GM21390 (cell line): Measurements from ENCODE around the gene COA7.
"Not testable (repeated sequence)": the region's sequence is repeated elsewhere in the genome, so short reads cannot be mapped to it uniquely, and the experiment has no call there.

Experiments
- ATAC-seq: cut with Tn5 transposase; IDR thresholded peaks from one replicate; pipeline ENCODE4 v1.9.1; 2021; ENCODE audit not compliant: unreplicated experiment

COA7 gene

DNA sequence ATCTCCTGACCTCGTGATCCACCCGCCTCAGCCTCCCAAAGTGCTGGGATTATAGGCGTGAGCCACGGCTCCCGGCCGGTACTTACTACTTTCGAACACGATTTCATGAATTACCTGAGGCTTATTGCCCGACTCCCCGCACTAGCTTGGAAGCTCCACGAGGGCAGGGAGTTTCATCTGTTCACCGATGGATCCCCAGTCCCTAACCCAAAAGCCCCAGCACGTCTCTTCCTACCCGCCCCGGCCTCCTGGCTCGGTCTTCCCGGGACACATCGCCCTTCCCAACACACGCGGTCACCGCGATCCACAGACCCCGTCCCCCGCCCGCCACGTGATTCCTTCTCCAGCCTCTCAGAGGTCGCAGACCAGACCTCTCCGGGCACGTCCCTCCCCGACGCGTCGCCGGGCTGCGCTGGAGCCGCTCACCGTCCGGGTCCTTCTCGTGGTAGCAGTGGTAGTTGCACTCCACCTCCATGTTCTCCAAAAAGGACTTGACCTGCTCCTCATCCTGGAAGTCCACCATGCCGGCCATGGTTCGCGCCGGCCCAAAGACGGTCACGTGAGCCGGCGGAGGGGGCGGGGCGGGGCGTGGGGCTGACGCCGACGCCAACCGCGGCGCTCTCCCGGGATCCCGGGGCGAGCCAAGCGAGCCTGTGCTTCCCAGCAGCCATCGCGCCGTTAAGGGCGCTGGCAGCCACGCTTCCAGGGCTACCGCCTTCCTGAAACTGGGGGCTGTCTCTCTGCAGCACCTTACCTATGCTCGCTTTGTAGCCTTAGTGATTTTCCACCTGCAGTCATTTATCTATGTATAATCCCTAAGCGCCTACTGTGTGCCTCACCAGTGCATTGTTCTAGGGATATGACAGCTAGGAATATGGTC lies at the start of gene COA7:
COA7 (minus strand) TSS at position 553 of the 880 bp plus-strand sequence; CDS start at position 532, 21 bp downstream.
- ATAC-seq: peak; percentile 47

DNA sequence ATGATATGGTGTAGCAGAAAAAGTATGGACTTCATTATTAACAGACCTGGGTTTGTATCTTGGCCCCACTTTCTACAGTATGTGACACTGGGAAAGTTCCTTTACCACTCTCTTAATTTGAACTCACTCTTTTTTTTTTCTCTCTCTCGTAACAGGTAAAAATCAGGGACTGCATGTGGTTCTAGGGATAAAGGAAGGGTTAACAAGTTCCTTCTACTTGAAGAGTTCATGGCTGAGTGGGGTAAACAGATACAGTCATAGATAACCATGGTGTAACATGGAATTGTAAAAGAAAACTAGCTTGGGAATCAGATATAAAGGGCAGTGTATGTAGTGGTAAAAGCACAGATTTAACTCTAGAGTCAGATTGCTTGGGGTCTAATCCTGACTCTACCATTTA lies 49.3 kb upstream of the COA7 start:
- ATAC-seq: no peak

DNA sequence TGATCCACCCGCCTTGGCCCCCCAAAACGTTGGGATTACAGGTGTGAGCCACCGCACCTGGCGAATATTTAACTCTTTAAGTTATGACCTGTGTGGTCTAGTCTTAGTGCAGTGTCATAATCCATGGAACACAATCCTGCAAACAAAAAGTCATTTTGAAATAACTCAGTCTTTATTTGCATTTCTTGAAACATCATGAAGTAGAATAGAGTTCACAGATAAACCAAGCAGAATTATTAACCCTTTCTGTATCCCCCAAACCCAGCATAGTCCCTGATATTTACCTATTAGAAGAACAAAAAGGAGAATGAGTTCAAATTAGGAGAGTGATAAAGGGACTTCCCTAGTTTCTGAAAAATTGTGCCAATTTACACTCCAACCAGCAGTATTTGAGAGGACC lies 48.0 kb upstream of the COA7 start:
- no peak for ATAC-seq

DNA sequence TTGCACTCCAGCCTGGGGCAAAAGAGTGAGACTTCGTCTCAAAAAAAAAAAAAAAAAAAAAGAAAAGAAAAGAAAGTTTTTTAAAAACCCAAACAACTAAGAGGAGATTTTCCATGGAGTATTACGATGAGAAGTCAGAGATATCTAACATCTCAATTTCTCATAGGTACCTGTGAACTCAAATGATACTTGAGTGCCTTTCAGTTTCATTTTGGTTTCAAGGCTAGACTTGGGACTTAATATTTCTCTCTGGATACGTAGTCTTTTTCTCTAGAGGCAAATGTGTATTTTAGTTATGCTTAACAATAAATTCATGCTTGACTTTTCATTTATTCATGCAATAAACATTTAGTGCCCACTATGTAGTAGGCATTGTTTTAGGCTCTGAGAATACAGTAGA lies 43.1 kb upstream of the COA7 start:
- no peak for ATAC-seq

DNA sequence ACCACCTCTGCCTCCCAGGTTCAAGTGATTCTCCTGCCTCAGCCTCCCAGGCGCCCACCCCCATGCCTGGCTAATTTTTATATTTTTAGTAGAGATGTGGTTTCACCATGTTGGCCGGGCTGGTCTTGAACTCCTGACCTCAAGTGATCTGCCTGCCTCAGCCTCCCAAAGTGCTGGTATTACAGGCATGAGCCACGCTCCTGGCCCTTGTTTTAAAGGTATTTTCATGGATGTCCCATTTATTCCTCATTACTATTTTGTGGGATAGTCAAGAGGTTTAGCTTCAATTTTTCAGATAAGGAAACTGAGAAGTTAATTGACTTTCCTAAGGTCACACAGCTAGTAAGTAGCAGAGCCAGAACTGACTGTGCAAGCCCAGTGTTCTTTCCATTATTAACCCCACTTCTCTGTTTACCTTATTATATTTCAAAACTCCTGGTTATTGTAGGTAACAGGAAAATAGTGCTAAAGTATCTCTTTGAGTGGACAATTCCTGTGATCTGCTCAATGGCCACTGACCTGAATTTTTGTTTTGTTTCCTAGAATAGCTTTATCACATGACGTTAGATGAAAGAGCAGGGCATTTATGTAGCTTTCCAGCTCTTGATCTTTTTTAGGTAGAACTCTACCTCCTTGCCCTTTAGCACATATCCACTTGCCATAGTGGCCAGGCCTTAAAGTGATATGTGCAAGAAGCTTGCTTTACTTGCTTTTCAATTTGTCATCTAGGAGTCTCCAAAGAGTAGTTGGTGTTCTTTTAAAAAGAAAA lies 41.7 kb upstream of the COA7 start:
- no peak for ATAC-seq

DNA sequence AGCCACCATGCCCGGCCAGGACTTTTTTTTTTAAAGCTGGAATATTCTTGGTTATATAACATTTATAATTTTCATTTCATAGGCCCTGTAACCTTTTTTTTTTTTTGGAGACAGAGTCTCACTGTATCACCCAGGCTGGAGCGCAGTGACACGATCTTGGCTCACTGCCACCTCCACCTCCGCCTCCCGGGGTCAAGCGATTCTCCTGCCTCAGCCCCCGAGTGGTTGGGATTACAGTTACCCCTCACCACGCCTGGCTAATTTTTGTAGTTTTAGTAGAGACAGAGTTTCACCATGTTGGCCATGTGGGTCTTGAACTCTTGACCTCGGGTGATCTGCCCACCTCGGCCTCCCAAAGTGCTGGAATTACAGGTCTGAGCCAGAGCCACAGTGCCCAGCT lies 40.7 kb upstream of the COA7 start:
- ATAC-seq: no peak

DNA sequence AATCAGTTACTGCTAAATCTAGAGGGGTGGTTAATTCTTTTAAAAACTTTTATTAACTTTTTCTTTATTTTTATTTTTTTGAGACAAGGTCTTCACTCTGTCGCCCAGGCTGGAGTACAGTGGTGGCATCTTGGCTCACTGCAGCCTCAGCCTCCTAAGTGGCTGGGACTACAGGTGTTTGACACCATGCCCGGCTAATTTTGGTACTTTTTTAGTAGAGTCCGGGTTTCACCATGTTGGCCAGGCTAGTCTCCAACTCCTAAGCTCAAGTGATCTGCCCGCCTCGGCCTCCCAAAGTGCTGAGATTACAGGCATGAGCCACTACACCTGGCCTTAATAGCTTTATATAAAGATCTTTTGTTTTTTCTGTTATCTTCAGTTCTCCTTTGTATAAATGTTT lies 40.0 kb upstream of the COA7 start:
- no peak for ATAC-seq

DNA sequence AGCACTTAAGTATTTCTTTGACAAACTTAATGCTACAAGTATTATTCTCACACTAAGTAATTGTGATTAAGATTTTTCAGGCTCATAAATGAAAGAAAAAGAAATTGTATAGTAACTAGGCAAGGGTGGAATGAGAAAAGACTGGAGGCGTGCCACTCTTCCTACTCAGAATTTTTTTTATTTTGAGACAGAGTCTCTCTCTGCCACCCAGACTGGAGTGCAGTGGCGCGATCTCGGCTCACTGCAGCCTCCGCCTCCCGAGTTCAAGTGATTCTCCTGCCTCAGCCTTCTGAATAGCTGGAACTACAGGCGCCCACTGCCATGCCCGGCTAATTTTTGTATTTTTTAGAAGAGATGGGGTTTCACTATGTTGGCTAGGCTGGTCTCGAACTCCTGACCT lies 37.2 kb upstream of the COA7 start:
- not testable (repeated sequence) for ATAC-seq

DNA sequence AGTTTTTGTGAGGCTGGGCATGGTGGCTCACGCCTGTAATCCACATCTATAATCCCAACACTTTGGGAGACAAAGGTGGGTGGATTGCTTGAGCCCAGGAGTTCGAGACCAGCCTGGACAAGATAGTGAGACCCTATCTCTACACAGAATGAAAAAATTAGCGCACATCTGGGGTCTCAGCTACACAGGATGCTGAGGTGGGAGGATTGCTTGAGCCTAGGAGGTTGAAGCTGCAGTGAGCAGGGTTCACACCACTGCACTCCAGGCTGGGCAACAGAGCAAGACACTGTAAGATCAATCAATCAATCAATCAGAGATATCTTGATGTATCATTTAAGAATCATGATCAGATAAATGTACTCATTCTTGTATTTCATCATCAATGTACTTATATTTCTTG lies 35.2 kb upstream of the COA7 start:
- no peak for ATAC-seq

DNA sequence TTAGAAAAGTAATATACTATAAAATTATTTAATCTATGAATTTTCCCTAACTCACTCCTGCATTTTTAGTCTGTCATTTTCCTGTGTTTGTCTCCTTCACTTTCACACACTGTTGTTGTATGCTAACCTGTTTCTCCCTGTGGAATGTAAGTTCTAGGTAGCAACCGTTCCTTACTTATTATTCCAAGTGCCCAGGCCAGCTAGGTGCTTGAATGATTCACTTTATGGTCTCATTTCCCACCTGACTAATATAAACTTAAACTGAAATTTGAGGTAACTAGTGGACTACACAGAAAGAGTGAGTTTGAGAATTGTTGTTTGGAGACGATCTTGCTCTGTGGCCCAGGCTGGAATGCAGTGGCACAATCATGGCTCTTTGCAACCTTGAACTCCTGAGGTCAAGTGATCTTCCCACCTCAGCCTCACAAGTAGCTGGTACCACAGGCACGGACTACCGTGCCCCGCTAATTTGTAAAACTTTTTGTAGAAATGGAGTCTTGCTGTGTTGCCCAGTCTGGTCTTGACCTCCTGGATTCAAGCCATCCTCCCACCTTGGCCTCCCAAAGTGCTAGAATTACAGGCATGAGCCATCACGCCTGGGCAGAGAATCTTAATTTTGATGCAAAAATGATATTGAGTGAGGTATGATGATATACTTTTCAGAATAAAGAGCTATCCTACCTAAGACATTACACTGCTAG lies 30.0 kb upstream of the COA7 start:
- ATAC-seq: no peak

DNA sequence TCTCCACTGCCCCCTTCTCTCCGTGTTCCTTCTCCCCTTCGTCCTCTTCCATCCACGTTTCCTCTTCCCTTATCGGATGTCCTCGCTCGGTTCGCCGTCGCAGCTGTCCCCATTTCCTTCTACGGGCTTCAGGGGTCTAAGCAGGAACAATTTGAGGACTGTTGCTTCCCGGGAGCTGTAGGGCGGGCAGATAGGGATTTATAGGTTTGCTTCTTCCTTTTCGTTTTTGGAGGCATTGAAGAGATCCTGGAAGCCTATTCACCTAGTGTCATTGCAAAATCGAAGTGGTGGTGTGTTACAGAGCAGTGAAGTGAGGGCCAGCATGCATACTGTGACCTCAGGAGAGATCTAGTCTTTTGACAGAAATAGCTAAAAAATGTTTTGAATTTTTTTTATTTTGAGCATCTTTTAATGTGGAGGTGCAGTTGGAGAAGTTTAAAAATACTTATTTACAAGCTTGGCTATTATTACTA lies 29.0 kb upstream of the COA7 start:
- no peak for ATAC-seq

DNA sequence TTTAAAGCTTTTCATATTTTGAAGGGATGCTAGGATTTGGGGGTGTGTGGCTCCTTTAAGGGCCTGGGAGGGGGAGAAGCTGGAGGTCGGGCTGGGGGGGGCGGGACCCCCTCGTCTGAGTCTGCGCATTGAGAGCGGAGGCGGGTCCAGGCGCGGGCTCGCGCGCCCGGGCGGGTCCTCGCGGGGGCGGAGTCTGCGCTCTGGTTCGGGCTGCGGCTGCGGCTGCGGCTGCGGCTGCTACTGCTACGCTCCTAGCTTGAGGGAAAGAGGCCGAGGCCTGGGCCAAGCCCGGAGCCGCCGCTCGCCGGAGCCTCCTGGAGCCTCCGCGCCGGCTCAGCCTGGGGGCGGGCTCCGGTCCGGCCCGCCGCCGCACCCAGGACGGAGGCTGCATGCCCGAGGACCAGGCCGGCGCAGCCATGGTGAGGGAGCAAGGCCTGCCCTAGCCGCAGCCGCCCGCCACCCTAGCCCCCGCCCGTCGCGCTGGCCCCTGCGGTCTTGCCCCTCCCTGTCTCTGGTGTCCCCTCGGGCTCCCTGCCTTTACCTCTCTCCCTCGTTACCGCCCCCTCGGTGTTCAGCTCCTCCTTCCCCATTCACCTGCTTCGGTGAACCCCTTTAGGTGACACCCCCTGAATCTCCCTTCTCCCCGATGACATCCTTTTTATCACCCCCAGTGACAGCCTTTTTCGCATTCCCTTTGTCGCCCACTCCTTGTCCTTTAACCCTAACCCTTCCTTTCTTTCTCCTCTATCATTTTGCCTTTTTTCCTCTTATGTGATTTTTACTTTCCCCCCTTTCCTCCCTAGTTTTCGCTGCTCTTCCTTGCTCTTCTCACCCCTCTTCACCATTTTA lies 28.3 kb upstream of the COA7 start, which contains the start of gene ZYG11B:
ZYG11B (plus strand) TSS at position 189 of the 849 bp plus-strand sequence; CDS start at position 390, 201 bp downstream.
- peak; percentile 94 for ATAC-seq

DNA sequence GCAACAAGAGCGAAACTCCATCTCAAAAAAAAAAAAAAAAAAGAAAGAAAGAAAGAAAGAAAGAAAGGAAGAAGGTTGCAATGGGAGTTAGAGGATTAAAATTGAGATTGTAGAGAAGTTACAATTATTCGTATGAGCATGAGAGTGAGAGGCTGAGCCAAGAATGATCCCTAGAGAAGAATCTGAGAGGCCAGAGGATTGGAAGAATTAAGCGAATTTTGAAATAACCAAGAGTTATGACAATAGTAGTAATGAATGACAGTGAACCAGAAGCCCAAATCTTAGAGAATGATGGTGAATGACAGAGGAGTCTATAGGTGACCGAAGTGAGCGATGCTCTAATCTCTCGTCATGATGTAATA lies 27.7 kb upstream of the COA7 start:
- no peak for ATAC-seq

DNA sequence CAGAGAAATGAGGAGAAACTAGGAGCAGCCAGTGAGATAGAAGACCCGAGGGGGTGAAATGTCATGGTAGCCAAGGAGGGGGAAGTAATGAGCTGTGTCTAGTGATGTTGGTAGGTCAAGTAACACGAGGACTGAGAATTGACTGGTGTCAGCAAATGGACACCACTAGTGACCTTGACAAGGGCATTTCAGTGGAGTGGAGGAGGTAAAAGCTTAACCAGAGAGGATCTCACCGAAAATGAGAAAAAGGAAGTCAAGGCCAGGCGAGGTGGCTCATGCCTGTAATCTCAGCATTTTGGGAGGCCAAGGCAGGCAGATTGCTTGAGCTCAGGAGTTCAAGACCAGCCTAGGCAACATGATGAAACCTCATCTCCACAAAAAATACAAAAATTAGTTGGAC lies 25.1 kb upstream of the COA7 start:
- ATAC-seq: no peak

DNA sequence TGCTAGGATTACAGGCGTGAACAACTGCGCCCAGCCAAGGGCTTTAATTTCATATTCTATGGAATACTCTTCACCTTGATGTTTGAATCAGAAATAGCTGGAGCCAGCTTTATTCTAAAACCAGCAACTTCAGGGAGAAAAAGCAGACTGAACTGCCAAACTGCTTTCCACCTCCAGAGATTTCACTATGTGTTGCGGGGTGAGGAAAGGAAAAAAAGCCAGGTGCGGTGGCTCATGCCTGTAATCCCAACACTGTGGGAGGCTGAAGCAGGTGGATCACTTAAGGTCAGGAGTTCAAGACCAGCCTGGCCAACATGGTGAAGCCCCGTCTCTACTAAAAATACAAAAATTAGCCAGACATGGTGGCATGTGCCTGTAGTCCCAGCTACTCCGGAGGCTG lies 17.1 kb upstream of the COA7 start:
- ATAC-seq: not testable (repeated sequence)

DNA sequence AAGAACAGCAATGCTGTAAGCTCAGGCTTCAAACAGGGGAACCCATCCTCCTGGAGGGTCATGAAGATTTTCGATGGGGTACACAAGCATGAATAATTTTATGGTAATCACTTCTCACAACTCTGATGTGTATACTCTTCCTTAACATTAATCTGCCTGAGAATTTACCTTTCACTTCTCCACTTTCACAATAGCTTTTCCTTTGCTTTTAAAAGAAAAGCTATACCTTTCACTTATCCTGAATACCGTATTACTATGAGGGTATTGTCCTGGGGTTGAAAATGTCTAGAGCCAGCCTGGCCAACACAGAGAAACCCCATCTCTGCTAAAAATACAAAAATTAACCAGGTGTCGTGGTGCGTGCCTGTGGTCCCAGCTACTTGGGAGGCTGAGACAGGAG lies 15.4 kb upstream of the COA7 start:
- no peak for ATAC-seq

DNA sequence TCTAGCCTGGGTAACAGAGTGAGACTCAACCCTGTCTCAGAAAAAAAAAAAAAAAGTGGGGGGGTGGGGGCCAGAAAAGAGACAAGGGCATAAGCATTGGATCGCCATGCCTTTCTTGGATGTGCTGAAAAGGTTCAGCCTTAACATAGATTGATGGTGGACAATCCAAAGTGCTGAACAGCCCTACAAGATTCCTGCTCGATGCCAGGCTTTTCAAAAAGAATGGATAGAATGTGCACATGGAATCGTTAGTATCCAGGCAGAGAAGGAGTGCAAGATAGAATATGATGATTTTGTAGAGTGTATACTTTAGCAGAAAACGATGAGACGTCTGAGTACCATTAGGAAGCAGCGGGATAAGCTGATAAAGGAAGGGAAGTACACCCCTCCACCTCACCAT lies 10.9 kb upstream of the COA7 start:
- ATAC-seq: no peak

DNA sequence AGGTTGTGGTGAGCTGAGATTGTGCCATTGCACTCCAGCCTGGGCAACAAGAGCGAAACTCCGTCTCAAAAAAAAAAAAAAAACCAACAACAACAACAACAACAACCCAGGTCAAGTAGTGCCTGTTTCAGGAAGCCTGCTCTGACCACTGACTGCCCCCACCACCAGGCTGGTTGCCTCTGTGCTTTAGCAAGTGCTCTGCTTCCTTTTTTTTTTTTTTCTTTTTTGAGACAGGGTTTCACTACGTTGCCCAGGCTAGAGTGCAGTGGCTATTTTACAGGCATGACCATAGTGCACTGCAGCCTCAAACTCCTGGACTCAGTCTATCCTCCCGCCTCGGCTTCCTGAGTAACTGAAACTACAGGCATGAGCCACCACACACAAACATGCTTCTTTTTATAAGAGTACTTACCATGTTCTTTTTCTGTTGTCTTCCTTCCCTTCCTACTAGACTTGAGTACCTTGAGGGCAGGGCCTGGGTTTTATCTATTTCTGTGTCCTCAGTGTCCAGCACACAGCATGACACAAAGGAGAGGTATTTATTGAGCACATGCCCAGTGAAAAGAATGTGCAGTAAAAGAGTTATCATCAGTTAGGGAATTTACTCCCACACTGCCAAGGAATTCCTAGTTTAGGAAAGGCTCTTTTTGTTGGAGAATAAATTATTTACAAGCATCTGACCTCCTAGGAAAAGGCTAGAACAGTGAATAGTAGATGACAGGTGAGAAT lies 9.9 kb upstream of the COA7 start:
- no peak for ATAC-seq

DNA sequence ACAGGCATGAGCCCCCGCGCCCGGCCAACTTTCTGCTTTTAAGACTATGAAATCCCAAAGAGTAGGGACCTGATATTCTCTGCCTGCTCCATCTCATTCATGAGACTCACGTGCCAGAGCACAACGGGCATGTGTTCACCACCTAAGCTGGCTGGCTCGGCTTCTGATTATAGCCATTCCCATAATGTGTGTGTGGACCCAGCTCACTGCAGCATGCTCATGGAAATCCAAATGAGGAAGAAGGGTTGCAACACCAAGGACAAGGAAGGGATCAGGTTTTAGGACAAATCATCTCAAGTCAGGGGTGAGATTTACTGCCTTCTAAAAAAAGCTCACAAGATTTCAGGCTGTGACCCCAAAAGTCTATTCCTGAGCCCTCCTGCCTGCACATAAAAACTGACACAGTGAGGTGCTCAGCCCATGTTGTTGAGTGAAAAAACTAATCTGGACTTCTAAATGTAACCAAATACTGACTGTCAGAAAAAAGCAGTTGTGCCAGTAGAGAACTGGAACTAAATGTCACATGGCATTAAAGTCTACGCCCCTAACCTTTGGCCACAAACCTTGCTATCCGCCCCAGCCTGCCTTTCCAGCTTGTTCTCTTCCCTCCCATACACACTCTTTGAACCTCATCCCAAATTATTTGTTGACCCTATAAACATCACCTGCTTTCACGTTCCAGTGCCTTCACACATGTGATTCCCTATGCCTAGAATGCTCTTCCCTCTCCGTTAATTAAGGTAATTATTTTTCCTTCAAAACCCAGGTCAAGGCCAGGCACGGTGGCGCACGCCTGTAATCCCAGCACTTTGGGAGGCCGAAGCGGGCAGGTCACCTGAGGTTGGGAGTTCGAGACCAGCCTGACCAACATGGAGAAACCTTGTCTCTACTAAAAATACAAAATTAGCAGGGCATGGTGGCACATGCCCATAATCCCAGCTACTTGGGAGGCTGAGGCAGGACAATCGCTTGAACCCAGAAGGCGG lies 9.1 kb upstream of the COA7 start:
- ATAC-seq: no peak
